CD4-positive, alpha-beta T cell treated with Interferon gamma for 1 hour (primary cell): ENCODE results near the gene TNP2.
"Not testable (repeated sequence)": the region's sequence is repeated elsewhere in the genome, so short reads cannot be mapped to it uniquely, and the experiment has no call there.

ENCODE experiments used
- DNase-seq: peaks from one replicate; pipeline ENCODE4 v3.0.0-alpha.2; 2020

Gene TNP2

GRCh38 chr16:11299865-11300559 lies 30.9 kb upstream of the TNP2 start:
- DNase-seq = no peak

- DNase-seq = not testable (repeated sequence)
Measured at GRCh38 chr16:11298950-11299547, 29.9 kb upstream of the TNP2 start.

- DNase-seq = no peak
Measured at GRCh38 chr16:11298143-11298900, 29.2 kb upstream of the TNP2 start.

GRCh38 chr16:11297492-11298142 lies 28.5 kb upstream of the TNP2 start:
- DNase-seq = peak; percentile 91

- peak; percentile 25 for DNase-seq
Measured at GRCh38 chr16:11296706-11297491, 27.8 kb upstream of the TNP2 start.

GRCh38 chr16:11296351-11296705 lies 27.2 kb upstream of the TNP2 start:
- DNase-seq = no peak

GRCh38 chr16:11295672-11296071 lies 26.5 kb upstream of the TNP2 start:
- DNase-seq = no peak

- DNase-seq = no peak
Measured at GRCh38 chr16:11292076-11292748, 23.1 kb upstream of the TNP2 start.

GRCh38 chr16:11291091-11291703 lies 22.1 kb upstream of the TNP2 start:
- DNase-seq = no peak

GRCh38 chr16:11290102-11290893 lies 21.2 kb upstream of the TNP2 start:
- no peak for DNase-seq

- not testable (repeated sequence) for DNase-seq
Measured at GRCh38 chr16:11289696-11290095, 20.6 kb upstream of the TNP2 start.

GRCh38 chr16:11289202-11289601 lies 20.1 kb upstream of the TNP2 start:
- no peak for DNase-seq

GRCh38 chr16:11285842-11286241 lies 16.7 kb upstream of the TNP2 start:
- no peak for DNase-seq

- no peak for DNase-seq
Measured at GRCh38 chr16:11283820-11284248, 14.7 kb upstream of the TNP2 start.

GRCh38 chr16:11280616-11281522 lies 11.7 kb upstream of the TNP2 start, which contains the start of gene PRM1:
Gene PRM1, minus strand, starts transcription at chr16:11281330. Its CDS starts 92 bp downstream, at chr16:11281238.
- DNase-seq = no peak

GRCh38 chr16:11278681-11279628 lies 9.8 kb upstream of the TNP2 start:
- no peak for DNase-seq

- DNase-seq = no peak
Measured at GRCh38 chr16:11277607-11278337, 8.6 kb upstream of the TNP2 start.
